SW 1271 (cell line): Measurements from ENCODE around the gene ATXN7L1.
"Not testable (repeated sequence)": the region's sequence is repeated elsewhere in the genome, so short reads cannot be mapped to it uniquely, and the experiment has no call there.

Source experiments
- DNase-seq, 2 experiments: peaks; one replicate each; lab custom pipeline; 2025; lab: John Stamatoyannopoulos, UW

Gene ATXN7L1

GRCh38 chr7:105705427-105705826 is 171.0 kb downstream of the ATXN7L1 start:
- no peak for DNase-seq

- DNase-seq: no peak
Observed at GRCh38 chr7:105703207-105703930, 173.0 kb downstream of the ATXN7L1 start.

- no peak for DNase-seq
Observed at GRCh38 chr7:105699568-105700236, 176.7 kb downstream of the ATXN7L1 start.

- DNase-seq: no peak
Observed at GRCh38 chr7:105698531-105698930, 177.9 kb downstream of the ATXN7L1 start.

- no peak for DNase-seq
Observed at GRCh38 chr7:105697753-105698152, 178.6 kb downstream of the ATXN7L1 start.

- not testable (repeated sequence) for DNase-seq
Observed at GRCh38 chr7:105697169-105697568, 179.2 kb downstream of the ATXN7L1 start.

- no peak for DNase-seq
Observed at GRCh38 chr7:105693576-105693975, 182.8 kb downstream of the ATXN7L1 start.

- DNase-seq: no peak
Observed at GRCh38 chr7:105691680-105692564, 184.5 kb downstream of the ATXN7L1 start.

- DNase-seq: no peak
Observed at GRCh38 chr7:105691082-105691679, 185.2 kb downstream of the ATXN7L1 start.

- no peak for DNase-seq
Observed at GRCh38 chr7:105690325-105690945, 186.0 kb downstream of the ATXN7L1 start.

- no peak for DNase-seq
Observed at GRCh38 chr7:105689067-105689819, 187.2 kb downstream of the ATXN7L1 start.

- no peak for DNase-seq
Observed at GRCh38 chr7:105688617-105689016, 187.8 kb downstream of the ATXN7L1 start.

- no peak for DNase-seq
Observed at GRCh38 chr7:105685161-105685560, 191.2 kb downstream of the ATXN7L1 start.

- DNase-seq: no peak
Observed at GRCh38 chr7:105682341-105683060, 193.9 kb downstream of the ATXN7L1 start.

GRCh38 chr7:105680505-105681187 is 195.8 kb downstream of the ATXN7L1 start:
- no peak for DNase-seq

GRCh38 chr7:105678811-105679495 is 197.4 kb downstream of the ATXN7L1 start:
- no peak for DNase-seq

GRCh38 chr7:105677817-105678573 is 198.4 kb downstream of the ATXN7L1 start:
- no peak for DNase-seq

GRCh38 chr7:105677410-105677730 is 199.0 kb downstream of the ATXN7L1 start:
- DNase-seq: no peak
